ENCODE measurements around the gene SPG7. TPM values are rescaled to one million over a fixed set of nuclear protein-coding genes. Genes with fewer than 3 reads are reported as not detected.

SPG7 gene
- total and polyA plus RNA-seq, 2 of the 4 experiments (the other 2 are of a cell fraction), result 94.6 to 96.8 TPM

- POLR2A ChIA-PET (ENCODE audit: unreplicated experiment), result interaction anchor here (0.6 kb wide), 4 partner anchors 18 to 108 kb away, joined by 3 to 22 read pairs (median 8); no protein-coding TSS in a partner anchor
- peak; percentile 21 for ATAC-seq (ENCODE audit: low read depth)
- peak overlapping the region; percentile 43 for H2BK120ac ChIP-seq (ENCODE audit: low read depth, low read length)
- peak overlapping the region; percentile 72 for H3K4ac ChIP-seq (ENCODE audit: low read depth, low read length)
- H2AK5ac ChIP-seq (ENCODE audit: low read depth, low read length), result 0 out of 2 replicates have a peak overlapping the region, but pooled peaks have one; percentile 53
- H4K91ac ChIP-seq (ENCODE audit: insufficient read depth, low read depth, low read length), result peak overlapping the region; percentile 89
- H3K27ac ChIP-seq (ENCODE audit: insufficient read depth, low read length), result peak overlapping the region; percentile 88
- H2BK15ac ChIP-seq (ENCODE audit: low read depth, low read length), result no peak overlapping the region
- peak overlapping the region; percentile 94 for H3K14ac ChIP-seq (replicated peaks; ENCODE audit: low read depth, low read length)
- intact Hi-C loops (cut with micrococcal nuclease) (loop anchor here (2.0 kb wide), 1 partner anchor 46 kb away; no protein-coding TSS in a partner anchor), in situ Hi-C loops (cut with MboI; ENCODE audit: low sequenced_read_pairs) (no loop called here), dilution Hi-C loops (cut with HindIII; ENCODE audit: low sequenced_read_pairs, unreplicated experiment) (no loop called here)
- 0% methylated on average over 10 of the region's 71 CpGs; no CpG with 5 or more reads in 1 of the 2 experiments for WGBS, 2 experiments (ENCODE audit: extremely low coverage in 2 of 2, insufficient read length in 1 of 2)
- H2BK20ac ChIP-seq (ENCODE audit: low read depth, low read length), result 0 out of 2 replicates have a peak overlapping the region, but pooled peaks have one; percentile 4
- H3K9ac ChIP-seq (ENCODE audit: low read depth, low read length), result peak overlapping the region; percentile 78
- H4K5ac ChIP-seq (ENCODE audit: low read depth, low read length), result no peak overlapping the region
- peaks cover 52% of the 10 kb centered on the region for H4K20me1 ChIP-seq (ENCODE audit: insufficient read depth, low read length)
- H3K9me3 ChIP-seq (ENCODE audit: control insufficient read depth, insufficient read depth, low read length), result no peaks in the 10 kb centered on the region
- peaks cover 14% of the 10 kb centered on the region for H3K4me1 ChIP-seq (ENCODE audit: control insufficient read depth, insufficient read depth, low read length)
- no TSS peak for BruUV-seq (replicated peaks)
- peaks cover 3% of the 10 kb centered on the region; the same call in 1 of the 2 replicates for H3K36me3 ChIP-seq (ENCODE audit: control insufficient read depth, insufficient read depth, low read length)
- H3K4me3 ChIP-seq (ENCODE audit: insufficient read depth, low read depth, low read length), result peak overlapping the region; percentile 56
- H2AFZ ChIP-seq (replicated peaks; ENCODE audit: low read length, poor library complexity), result peak overlapping the region; percentile 68
- peak overlapping the region in 1 of 2 experiments; percentile 35; a peak in 1 of 4 replicates for H4K8ac ChIP-seq (ENCODE audit: low read depth in 2 of 2, low read length in 2 of 2)
- H3K4me2 ChIP-seq (ENCODE audit: low read depth, low read length), result peak overlapping the region; percentile 90
- peak overlapping the region; percentile 16; the same call in 1 of the 2 replicates for H3K18ac ChIP-seq (ENCODE audit: low read depth, low read length)
- H3K9me1 ChIP-seq (ENCODE audit: insufficient read depth, low read length), result peaks cover 21% of the 10 kb centered on the region
- peaks cover 17 to 51% of the 10 kb centered on the region in 2 experiments for H3K79me1 ChIP-seq (ENCODE audit: low read depth in 1 of 2, low read length in 2 of 2)
- CTCF ChIA-PET, result interaction anchor here (1.1 kb wide), 1 partner anchor 131 kb away, joined by 3 read pairs; no protein-coding TSS in a partner anchor
- peak; percentile 96 for DNase-seq
- peak overlapping the region; percentile 88 for H3K56ac ChIP-seq (ENCODE audit: extremely low read depth, insufficient read depth, low read length)
- peak overlapping the region; percentile 96 for H3K23ac ChIP-seq (ENCODE audit: low read depth, low read length)
- peak overlapping the region; percentile 96 for H2AK9ac ChIP-seq (replicated peaks; ENCODE audit: low read depth, low read length, poor library complexity)
- H3K27me3 ChIP-seq (ENCODE audit: control insufficient read depth, insufficient read depth, low read length), result no peaks in the 10 kb centered on the region
- H2BK5ac ChIP-seq (ENCODE audit: low read depth, low read length, poor library complexity, severe bottlenecking), result peak overlapping the region; percentile 80
- TF ChIP-seq RCOR1 (IDR thresholded peaks at IDR 0.05; ENCODE audit: insufficient replicate concordance, low read length) (no peak), RAD21 (IDR thresholded peaks at IDR 0.05; ENCODE audit: low read length) (peak; percentile 33; the same call in 1 of the 2 replicates), CHD1 (IDR thresholded peaks at IDR 0.05; ENCODE audit: low read depth, low read length) (no peak), MXI1 (IDR thresholded peaks at IDR 0.05; ENCODE audit: borderline replicate concordance, low read depth, low read length) (peak; percentile 88), MAFK (IDR thresholded peaks at IDR 0.05; ENCODE audit: low read depth, low read length) (no peak), SMC3 (IDR thresholded peaks at IDR 0.05; ENCODE audit: low read depth, low read length) (peak; percentile 25; the same call in 1 of the 2 replicates), MAZ (IDR thresholded peaks at IDR 0.05; ENCODE audit: borderline replicate concordance, low read depth, low read length) (no peak), NFE2L2 (IDR thresholded peaks at IDR 0.05; ENCODE audit: low read depth, low read length) (no peak), BHLHE40 (IDR thresholded peaks at IDR 0.05; ENCODE audit: low read depth, low read length) (peak; percentile 44), POLR2A (IDR thresholded peaks at IDR 0.05; ENCODE audit: low read depth, low read length) (peak; percentile 54; the same call in 1 of the 2 replicates)
- TF ChIP-seq, protein P1, sequence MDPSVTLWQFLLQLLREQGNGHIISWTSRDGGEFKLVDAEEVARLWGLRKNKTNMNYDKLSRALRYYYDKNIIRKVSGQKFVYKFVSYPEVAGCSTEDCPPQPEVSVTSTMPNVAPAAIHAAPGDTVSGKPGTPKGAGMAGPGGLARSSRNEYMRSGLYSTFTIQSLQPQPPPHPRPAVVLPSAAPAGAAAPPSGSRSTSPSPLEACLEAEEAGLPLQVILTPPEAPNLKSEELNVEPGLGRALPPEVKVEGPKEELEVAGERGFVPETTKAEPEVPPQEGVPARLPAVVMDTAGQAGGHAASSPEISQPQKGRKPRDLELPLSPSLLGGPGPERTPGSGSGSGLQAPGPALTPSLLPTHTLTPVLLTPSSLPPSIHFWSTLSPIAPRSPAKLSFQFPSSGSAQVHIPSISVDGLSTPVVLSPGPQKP (IDR thresholded peaks at IDR 0.05; ENCODE audit: borderline replicate concordance, low read depth, low read length), result no peak
- TF ChIP-seq, protein P2, sequence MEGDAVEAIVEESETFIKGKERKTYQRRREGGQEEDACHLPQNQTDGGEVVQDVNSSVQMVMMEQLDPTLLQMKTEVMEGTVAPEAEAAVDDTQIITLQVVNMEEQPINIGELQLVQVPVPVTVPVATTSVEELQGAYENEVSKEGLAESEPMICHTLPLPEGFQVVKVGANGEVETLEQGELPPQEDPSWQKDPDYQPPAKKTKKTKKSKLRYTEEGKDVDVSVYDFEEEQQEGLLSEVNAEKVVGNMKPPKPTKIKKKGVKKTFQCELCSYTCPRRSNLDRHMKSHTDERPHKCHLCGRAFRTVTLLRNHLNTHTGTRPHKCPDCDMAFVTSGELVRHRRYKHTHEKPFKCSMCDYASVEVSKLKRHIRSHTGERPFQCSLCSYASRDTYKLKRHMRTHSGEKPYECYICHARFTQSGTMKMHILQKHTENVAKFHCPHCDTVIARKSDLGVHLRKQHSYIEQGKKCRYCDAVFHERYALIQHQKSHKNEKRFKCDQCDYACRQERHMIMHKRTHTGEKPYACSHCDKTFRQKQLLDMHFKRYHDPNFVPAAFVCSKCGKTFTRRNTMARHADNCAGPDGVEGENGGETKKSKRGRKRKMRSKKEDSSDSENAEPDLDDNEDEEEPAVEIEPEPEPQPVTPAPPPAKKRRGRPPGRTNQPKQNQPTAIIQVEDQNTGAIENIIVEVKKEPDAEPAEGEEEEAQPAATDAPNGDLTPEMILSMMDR (conservative IDR thresholded peaks at IDR 0.05; ENCODE audit: low read depth, low read length), result peak; percentile 28; the same call in 1 of the 2 replicates
Measured at GRCh38 chr16:89489040-89489897, 18.9 kb upstream of the SPG7 start.

All from IMR-90 (cell line).